ENCODE results near the gene TSPAN18.

DNA sequence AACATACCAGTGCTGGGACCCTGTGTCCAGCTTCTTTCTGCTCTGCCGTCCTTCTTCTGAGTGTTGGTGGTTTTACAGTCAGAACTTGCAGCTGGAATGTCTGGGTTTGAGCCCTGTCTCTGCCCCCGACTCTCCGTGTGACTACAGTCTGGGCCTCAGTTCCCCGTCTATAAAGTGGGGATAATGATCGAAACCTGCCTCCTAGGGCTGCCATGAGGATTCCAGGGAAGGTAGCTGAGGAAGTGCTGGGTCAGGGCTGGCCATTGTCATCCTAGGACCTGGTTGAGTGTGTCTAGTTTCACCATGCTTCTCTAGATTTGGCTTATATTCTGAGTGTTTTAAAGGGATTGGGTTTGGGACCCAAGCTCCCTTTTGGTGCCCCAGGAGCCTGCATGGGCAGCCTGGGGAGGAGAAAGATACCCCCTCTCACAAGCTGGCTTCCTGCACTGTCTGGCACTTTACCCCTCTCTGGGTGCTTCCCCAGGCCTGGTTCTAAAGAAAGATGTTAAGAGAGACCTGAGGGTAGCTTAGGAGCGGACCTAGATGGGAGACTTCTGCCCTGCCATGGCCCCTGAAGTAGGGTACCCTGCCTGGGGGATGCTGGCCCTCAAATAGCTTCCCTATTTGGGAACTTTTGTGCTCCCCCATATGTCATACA, 49.9 kb downstream of the TSPAN18 start:
- TF ChIP-seq, protein P1, sequence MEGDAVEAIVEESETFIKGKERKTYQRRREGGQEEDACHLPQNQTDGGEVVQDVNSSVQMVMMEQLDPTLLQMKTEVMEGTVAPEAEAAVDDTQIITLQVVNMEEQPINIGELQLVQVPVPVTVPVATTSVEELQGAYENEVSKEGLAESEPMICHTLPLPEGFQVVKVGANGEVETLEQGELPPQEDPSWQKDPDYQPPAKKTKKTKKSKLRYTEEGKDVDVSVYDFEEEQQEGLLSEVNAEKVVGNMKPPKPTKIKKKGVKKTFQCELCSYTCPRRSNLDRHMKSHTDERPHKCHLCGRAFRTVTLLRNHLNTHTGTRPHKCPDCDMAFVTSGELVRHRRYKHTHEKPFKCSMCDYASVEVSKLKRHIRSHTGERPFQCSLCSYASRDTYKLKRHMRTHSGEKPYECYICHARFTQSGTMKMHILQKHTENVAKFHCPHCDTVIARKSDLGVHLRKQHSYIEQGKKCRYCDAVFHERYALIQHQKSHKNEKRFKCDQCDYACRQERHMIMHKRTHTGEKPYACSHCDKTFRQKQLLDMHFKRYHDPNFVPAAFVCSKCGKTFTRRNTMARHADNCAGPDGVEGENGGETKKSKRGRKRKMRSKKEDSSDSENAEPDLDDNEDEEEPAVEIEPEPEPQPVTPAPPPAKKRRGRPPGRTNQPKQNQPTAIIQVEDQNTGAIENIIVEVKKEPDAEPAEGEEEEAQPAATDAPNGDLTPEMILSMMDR (IDR thresholded peaks at IDR 0.05) = no peak
- no peak for TF ChIP-seq POLR2A (IDR thresholded peaks at IDR 0.05; ENCODE audit: low read depth)
